ENCODE data around the gene BBS1. TPM values are rescaled to one million over a fixed set of nuclear protein-coding genes. Genes with fewer than 3 reads are reported as not detected.

BBS1 gene
- total RNA-seq, 1 experiment from 2014 or later, result 29.8 TPM

- TF ChIP-seq SIN3A (IDR thresholded peaks at IDR 0.05; ENCODE audit: low read depth) (no peak), SRF (IDR thresholded peaks at IDR 0.05; ENCODE audit: low read depth) (no peak), CEBPB (IDR thresholded peaks at IDR 0.05; ENCODE audit: low read depth) (no peak), ATF3 (IDR thresholded peaks at IDR 0.05) (no peak), ZFX (IDR thresholded peaks at IDR 0.05) (no peak), EZH2 (IDR thresholded peaks at IDR 0.05) (no peak)
These were observed 53.4 kb downstream of the BBS1 start (continued) for GRCh38 chr11:66563832-66564231.

- intact Hi-C loops (cut with micrococcal nuclease), result no loop called here
- no peak for ATAC-seq
These were observed 54.1 kb downstream of the BBS1 start for GRCh38 chr11:66564538-66564937.

More at GRCh38 chr11:66564538-66564937, 54.1 kb downstream of the BBS1 start:
- Histone ChIP-seq H2AFZ (ENCODE audit: low read depth, low read length, poor library complexity, severe bottlenecking) (no peak overlapping the region), H3K27me3 (ENCODE audit: insufficient read depth, low read length) (no peaks in the 10 kb centered on the region), H3K9me2 (ENCODE audit: insufficient read depth) (no peaks in the 10 kb centered on the region), H3K4me2 (ENCODE audit: low read length) (no peak overlapping the region), H3K9ac (ENCODE audit: low read length) (no peak overlapping the region), H4K20me1 (ENCODE audit: insufficient read depth) (no peaks in the 10 kb centered on the region), H3K4me1 (ENCODE audit: control insufficient read depth in 1 of 2, insufficient read depth in 2 of 2, low read length in 2 of 2) (no peaks in the 10 kb centered on the region), H3K4me3 (replicated peaks in 1 of 2; ENCODE audit: low read depth in 1 of 2, low read length in 2 of 2) (no peak overlapping the region), H3K36me3 (ENCODE audit: control insufficient read depth in 1 of 2, insufficient read depth in 2 of 2, low read length in 2 of 2) (no peaks in the 10 kb centered on the region), H3K27ac (ENCODE audit: low read depth, low read length) (no peak overlapping the region), H3K79me2 (ENCODE audit: insufficient read depth, low read length) (no peaks in the 10 kb centered on the region), H3K9me3 (ENCODE audit: control insufficient read depth in 1 of 2, insufficient read depth in 1 of 2, low read depth in 1 of 2, low read length in 2 of 2) (no peaks in the 10 kb centered on the region)
- POLR2A ChIA-PET, result no interaction called here
- no TSS peak for BruUV-seq (replicated peaks)
- CTCF ChIA-PET, result no interaction called here
- RAD21 ChIA-PET (ENCODE audit: low non-redundant PET in 1 of 2, low total read pairs in 2 of 2, uncharacterized antibody in 2 of 2, unreplicated experiment in 2 of 2), result no interaction called here
- no peak for TF ChIP-seq ELF1 (IDR thresholded peaks at IDR 0.05; ENCODE audit: borderline replicate concordance, low read depth)
- no peak for TF ChIP-seq ZFX (IDR thresholded peaks at IDR 0.05)
- no peak for TF ChIP-seq CBX3 (IDR thresholded peaks at IDR 0.05; ENCODE audit: low read depth)
- no peak for TF ChIP-seq EZH2 (IDR thresholded peaks at IDR 0.05)
- TF ChIP-seq FOSL1 (IDR thresholded peaks at IDR 0.05; ENCODE audit: low read depth), result no peak
- TF ChIP-seq CEBPB (IDR thresholded peaks at IDR 0.05; ENCODE audit: low read depth), result no peak
- TF ChIP-seq SIN3A (IDR thresholded peaks at IDR 0.05; ENCODE audit: low read depth), result no peak
- TF ChIP-seq POLR2AphosphoS5 (IDR thresholded peaks at IDR 0.05; ENCODE audit: low read depth, low read length), result no peak
- TF ChIP-seq EZH2phosphoT487 (IDR thresholded peaks at IDR 0.05; ENCODE audit: borderline replicate concordance), result no peak
- TF ChIP-seq SRF (IDR thresholded peaks at IDR 0.05; ENCODE audit: low read depth), result no peak
- no peak for TF ChIP-seq RAD21 (IDR thresholded peaks at IDR 0.05; ENCODE audit: low read depth)
- no peak for TF ChIP-seq CTCF (IDR thresholded peaks at IDR 0.05 in 2 of 3, conservative IDR thresholded peaks at IDR 0.05 in 1 of 3; ENCODE audit: borderline replicate concordance in 1 of 3, insufficient read depth in 1 of 3, low read depth in 2 of 3, low read length in 2 of 3)
- TF ChIP-seq TCF7L2 (IDR thresholded peaks at IDR 0.05; ENCODE audit: borderline replicate concordance, extremely low read depth, insufficient read depth, insufficient read length), result no peak
- no peak for TF ChIP-seq ATF3 (IDR thresholded peaks at IDR 0.05)
- TF ChIP-seq ZNF274 (IDR thresholded peaks at IDR 0.05; ENCODE audit: low read depth, low read length), result no peak
- no peak for TF ChIP-seq EGR1 (IDR thresholded peaks at IDR 0.05; ENCODE audit: low read depth)
- no peak for TF ChIP-seq JUND (IDR thresholded peaks at IDR 0.05)
- TF ChIP-seq YY1 (IDR thresholded peaks at IDR 0.05; ENCODE audit: extremely low read depth, insufficient replicate concordance, low read depth, low read length), result no peak
- no peak for TF ChIP-seq REST (IDR thresholded peaks at IDR 0.05; ENCODE audit: low read depth)
- no peak for DNase-seq (ENCODE audit: low read depth, low spot score)
